HG02938 (cell line): Measurements from ENCODE around the gene DSTN.

Experiments
- ATAC-seq: cut with Tn5 transposase; IDR thresholded peaks from one replicate; pipeline ENCODE4 v1.9.1; 2021; ENCODE audit warnings: mild to moderate bottlenecking, moderate library complexity; ENCODE audit not compliant: unreplicated experiment

The DSTN gene

DNA sequence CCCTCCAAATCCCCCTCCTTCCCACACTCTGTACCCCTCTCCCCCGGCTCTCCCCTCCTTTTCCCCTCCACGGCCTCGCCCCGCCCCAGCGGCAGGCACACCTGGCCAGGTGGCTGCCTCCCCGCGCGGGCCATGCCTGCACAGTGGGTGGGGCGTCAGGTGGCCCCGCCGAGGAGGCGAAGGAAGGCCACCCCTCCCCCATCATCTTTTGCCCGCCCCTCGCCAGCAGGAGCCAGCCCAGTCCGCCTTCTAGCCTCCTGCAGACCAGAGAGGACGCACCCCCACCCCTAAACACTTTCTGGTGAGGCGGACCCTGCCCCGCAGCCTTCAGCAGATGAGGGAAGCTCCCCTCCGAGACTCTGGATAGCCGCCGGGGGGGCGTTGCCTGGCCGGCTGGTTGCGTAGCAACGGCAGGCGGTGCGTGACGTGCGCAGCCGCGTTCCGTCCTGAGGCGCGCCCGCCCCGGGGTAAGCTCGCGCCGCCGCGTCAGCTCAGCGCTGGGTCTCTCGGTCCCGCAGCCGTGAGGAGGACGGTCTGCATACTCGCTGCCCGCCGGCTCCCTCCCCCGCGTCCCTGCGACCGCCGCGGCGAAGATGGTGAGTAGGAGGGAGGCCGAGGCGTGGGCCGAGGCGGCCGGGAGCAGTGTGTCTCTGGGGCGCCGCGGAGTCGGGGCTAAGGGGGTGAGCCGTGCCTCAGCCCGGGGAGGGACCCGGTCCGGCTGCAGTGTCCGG lies at the start of gene DSTN:
DSTN (plus strand) TSS at position 460 of the 731 bp plus-strand sequence; CDS start at position 594, 134 bp downstream.
- peak; percentile 88 for ATAC-seq

- no peak for ATAC-seq
Measured at GRCh38 chr20:17520583-17520982, 49.3 kb upstream of the DSTN start.

- ATAC-seq, result no peak
Measured at GRCh38 chr20:17522528-17522927, 47.3 kb upstream of the DSTN start.

DNA sequence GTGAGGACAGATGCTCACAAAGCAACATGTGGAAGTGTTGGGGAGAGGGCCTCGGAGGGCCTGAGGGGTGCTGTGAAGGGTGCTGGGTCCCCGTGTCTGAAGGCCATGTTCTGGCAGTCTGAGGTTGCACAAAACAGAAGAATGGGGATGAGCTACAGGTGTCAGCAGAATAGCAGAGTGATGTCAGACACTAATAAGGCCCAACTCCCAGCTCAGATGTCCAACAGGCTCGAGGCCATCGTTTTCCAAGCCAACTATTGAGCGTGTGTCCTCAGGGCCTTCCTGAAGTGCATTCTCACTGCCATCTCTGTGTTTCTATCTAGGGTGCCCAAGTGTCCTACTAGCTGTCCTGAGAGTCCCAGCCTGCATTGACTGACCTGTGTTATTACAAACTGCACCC lies 46.5 kb upstream of the DSTN start:
- no peak for ATAC-seq

DNA sequence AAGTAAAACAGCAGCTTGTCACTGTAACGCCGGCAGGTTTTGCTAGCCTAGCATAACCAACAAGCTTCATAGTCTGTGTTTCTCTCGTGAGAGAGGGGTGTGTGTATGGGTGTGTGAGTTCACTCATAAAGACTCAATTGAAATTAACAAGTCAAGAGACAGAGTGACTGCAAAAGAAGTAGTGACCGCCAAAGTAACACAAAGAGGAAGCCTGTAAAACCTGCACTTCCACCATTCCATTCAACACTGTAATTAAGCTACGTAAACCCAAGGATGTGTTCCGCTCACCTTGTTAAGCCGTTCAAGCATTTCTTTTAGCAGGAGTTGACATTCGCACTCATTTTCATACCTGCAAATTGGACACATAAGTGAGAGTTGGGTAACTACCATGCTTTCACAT lies 45.3 kb upstream of the DSTN start:
- ATAC-seq, result no peak

DNA sequence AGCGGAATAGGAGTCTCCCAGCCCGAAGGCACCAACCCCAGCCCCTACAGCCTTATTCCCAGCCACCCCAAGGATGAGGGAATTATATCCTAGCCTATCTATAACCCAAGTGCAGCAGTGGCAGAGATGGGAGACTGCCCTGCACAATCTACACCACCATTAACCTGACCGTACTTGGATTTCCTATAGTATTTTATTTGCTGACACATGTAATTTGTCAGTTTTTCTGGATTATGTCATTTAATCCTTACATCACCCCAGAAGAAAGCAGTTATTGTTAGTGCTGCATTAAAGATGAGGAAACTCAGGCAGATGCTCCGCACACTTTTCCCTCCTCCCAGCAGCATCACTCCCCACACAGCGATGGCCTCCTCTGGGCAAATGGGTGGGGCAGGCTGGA lies 44.7 kb upstream of the DSTN start:
- ATAC-seq, result no peak

DNA sequence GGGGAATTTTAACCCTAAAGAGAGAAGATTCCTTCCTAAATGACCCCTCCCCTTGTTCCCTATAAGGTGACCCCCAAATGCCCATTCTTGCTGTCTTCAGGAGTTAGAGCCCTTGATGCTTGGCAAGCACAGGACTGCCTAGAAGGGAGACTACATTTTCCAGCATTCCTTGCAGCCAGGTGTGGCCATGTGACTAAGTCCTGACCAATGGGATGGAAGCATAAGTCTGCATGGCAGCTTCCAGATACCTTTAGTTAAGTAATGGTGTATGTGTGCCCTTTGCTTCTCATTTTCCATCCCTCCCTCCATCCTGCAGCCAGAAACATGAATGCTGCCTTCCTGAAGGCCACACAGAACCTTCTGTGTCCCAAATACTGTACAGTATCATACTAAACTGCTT lies 44.2 kb upstream of the DSTN start:
- no peak for ATAC-seq

DNA sequence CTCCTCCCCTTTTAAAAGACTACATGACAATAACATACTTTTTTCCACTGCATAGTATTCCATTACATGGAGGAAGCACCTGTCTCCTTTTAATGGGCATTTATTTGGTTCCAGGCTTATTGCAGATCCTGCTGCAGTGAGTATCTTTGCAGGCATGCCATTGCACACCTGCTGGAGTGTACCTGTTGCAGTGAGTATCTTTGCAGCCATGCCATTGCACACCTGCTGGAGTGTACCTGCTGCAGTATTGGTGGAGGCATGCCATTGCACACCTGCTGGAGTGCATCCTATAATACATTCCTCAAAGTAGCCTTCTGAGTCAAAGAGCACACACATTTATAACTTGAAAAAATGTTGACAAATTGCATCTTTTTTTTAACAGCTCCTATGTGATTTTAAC lies 40.3 kb upstream of the DSTN start:
- ATAC-seq, result no peak

- no peak for ATAC-seq
Measured at GRCh38 chr20:17530153-17530552, 39.7 kb upstream of the DSTN start.

GRCh38 chr20:17530716-17531664 lies 38.9 kb upstream of the DSTN start, which contains the start of gene BFSP1:
TSS of gene BFSP1 (minus strand) at chr20:17531379. CDS start at chr20:17531329, 50 bp downstream.
- ATAC-seq, result no peak

DNA sequence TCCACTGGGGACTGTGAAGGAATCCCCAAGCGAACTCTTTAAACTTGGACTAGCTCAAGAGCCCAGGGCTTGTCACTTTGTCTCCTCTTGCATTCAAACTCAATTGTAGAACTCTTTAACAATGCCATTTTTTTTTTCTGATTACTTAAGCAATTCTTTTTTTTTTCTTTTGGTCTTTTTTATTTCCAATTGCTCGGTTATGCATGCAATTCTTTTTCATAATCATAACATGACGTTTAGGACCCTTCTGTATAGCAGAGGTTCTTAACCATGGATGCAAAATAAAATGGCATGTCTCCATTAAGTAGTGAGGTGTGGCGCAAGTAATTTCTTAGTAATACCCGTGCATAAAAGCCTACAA lies 38.2 kb upstream of the DSTN start:
- no peak for ATAC-seq

GRCh38 chr20:17533396-17533795 lies 36.5 kb upstream of the DSTN start:
- ATAC-seq, result no peak

DNA sequence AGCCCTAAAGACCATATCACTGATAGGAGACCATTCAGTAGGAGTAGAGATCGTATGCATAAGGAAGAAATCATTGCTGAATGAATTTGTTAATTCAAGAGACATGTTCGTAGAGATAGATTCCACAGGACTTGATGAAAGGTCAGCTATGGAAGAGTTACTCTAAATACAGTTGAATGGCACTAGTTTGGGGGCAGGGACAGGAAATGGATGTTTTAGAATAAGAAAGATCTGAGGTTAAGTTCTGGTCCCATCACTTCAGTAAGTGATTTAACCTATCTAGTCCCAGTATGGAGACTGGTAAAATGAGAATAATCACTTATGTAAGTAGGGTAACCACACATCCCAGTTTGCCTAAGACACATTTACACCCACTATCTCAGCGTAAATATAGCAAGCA lies 35.8 kb upstream of the DSTN start:
- ATAC-seq, result no peak

- ATAC-seq, result peak; percentile 74
Measured at GRCh38 chr20:17536944-17537444, 32.9 kb upstream of the DSTN start.

DNA sequence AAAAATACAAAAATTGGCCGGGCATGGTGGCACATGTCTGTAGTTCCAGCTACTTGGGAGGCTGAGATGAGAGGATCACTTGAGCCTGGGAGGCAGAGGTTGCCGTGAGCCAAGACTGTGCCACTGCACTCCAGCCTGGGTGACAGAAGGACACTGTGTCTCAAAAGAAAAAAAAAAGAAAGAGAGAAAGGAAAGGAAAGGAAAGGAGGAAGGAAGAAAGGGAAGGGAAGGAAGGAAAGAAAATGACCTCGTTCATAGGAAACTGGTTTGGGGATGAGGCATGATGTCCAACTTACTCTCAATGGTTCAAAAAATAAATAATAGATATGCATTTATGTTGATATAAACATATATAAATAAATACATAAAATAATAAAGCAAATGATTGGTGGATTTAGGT lies 31.9 kb upstream of the DSTN start:
- no peak for ATAC-seq

DNA sequence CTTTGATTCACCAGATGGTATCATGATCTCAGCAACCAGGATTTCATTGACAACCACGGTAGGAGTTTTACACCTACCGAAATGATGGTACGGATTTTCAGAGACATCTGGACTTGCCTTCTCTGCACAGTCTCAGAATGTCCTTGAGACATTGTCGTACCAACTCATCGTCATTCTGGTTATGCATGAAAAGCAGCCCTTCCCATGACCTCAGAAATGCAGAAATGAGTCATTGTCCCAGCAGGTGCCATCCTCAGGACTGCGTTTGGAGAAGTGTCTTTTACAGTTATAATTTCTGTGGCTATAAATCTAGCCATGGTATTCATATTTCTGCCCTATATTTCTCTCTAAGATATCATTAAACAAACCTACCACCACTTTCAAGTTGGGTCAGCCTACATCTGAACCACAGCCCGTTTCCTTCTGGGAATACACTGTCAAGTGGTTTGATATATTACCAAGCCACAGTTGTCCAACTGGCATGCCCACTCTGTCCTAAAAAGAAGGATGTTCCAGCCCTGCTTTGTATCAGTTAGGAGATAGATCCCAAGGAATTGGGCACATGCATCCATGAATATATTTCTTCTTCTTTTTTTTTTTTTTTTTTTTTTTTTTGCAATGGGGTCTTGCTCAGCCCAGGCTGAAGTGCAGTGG lies 31.2 kb upstream of the DSTN start:
- no peak for ATAC-seq

GRCh38 chr20:17541596-17541995 lies 28.3 kb upstream of the DSTN start:
- ATAC-seq, result no peak

DNA sequence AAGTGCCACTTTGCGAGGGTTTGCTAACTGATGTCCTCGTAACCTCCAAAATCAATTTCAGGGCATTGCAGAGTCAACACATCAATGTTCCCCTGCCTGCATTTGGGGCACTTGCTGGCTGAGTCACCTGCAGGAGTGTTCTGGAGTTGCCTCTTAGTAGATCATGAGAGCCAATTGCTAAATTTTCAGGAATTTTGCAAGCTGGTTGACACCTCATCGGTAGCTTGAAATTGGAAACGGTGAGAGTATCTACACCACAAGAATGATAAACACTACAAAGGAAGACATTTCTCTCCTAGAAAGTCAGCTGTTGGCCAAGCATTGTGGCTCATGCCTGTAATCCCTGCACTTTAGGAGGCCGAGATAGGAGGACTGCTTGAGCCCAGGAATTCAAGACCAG lies 27.9 kb upstream of the DSTN start:
- no peak for ATAC-seq

DNA sequence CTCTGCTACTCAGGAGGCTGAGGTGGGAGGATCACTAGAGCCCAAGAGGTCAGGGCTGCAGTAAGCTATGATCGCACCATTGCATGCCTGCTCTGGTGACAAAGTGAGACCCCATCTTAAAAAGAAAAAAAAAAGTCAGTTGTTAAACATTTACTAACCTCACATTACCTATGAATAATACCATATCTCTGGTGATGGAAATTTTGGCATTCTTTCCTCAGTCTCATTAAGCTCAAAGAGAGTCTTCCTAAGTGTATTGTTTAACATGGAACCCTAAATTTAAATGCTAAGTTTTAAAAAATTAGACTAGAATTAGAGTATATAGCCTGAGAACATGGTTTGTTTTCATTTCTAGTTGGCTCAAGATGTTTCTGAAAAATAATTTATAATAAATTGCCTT lies 27.4 kb upstream of the DSTN start:
- no peak for ATAC-seq

DNA sequence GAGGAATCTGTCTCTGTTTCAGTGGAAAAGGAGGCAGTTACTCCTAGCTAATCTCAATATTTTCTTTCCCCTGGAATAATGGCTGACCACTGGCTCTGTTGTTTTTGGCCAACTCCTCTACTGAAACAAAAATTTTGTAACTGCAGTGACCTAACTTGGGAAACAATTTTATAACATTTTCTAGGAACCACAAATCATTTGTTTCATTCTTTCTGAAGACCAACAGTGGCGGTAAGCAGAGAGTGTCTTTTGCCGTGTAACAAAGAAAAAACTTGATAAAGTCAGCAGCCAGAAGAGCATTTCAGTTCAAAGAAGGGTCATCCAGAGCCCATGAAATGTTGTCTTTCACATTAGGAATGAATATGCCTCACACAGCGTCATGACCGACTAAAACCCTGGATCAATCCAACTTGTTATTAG lies 26.9 kb upstream of the DSTN start:
- ATAC-seq, result no peak

GRCh38 chr20:17543531-17544131 lies 26.2 kb upstream of the DSTN start:
- ATAC-seq, result no peak
